ENCODE results near the gene TEX2. TPM values are rescaled to one million over a fixed set of nuclear protein-coding genes. Genes with fewer than 3 reads are reported as not detected.

The TEX2 gene
- total RNA-seq, 1 experiment from 2014 or later: 10.8 TPM

GRCh38 chr17:64247836-64248235 is 15.2 kb downstream of the TEX2 start (continued):
- TF ChIP-seq ZNF219 (CRISPR knock-in tag; IDR thresholded peaks at IDR 0.05; ENCODE audit: borderline replicate concordance): no peak

GRCh38 chr17:64245218-64246145 is 17.6 kb downstream of the TEX2 start:
- DNase-seq (ENCODE audit: low spot score) (no peak), ATAC-seq (no peak)
- no peaks in the 10 kb centered on the region for H3K27me3 Mint-ChIP-seq (ENCODE audit: low read depth)
- no peak overlapping the region for H3K4me3 Mint-ChIP-seq
- TF ChIP-seq PRRX2 (CRISPR knock-in tag; IDR thresholded peaks at IDR 0.05) (no peak), ZNF219 (CRISPR knock-in tag; IDR thresholded peaks at IDR 0.05; ENCODE audit: borderline replicate concordance) (no peak), ELF4 (CRISPR knock-in tag; IDR thresholded peaks at IDR 0.05; ENCODE audit: low read depth) (no peak)
- CTCF ChIA-PET: interaction anchor here (1.7 kb wide), 1 partner anchor 9 kb away, joined by 9 read pairs; no protein-coding TSS in a partner anchor
- H3K27ac Mint-ChIP-seq: no peak overlapping the region
- no peaks in the 10 kb centered on the region for H3K9me3 Mint-ChIP-seq
- H3K36me3 Mint-ChIP-seq: no peaks in the 10 kb centered on the region
- peaks cover 7% of the 10 kb centered on the region for H3K4me1 Mint-ChIP-seq
- POLR2A ChIA-PET: no interaction called here

GRCh38 chr17:64244165-64244564 is 18.9 kb downstream of the TEX2 start:
- H3K27me3 Mint-ChIP-seq (ENCODE audit: low read depth): no peaks in the 10 kb centered on the region
- H3K27ac Mint-ChIP-seq: no peak overlapping the region
- POLR2A ChIA-PET: no interaction called here
- TF ChIP-seq PRDM15 (CRISPR knock-in tag; IDR thresholded peaks at IDR 0.05): no peak
- no peak for TF ChIP-seq PREB (CRISPR knock-in tag; IDR thresholded peaks at IDR 0.05; ENCODE audit: borderline replicate concordance)
- TF ChIP-seq ZNF232 (CRISPR knock-in tag; IDR thresholded peaks at IDR 0.05): no peak
- no peak for TF ChIP-seq MLX (CRISPR knock-in tag; IDR thresholded peaks at IDR 0.05)
- no peak for TF ChIP-seq ATF2 (CRISPR knock-in tag; IDR thresholded peaks at IDR 0.05; ENCODE audit: borderline replicate concordance, low read depth)
- TF ChIP-seq E2F4 (CRISPR knock-in tag; IDR thresholded peaks at IDR 0.05; ENCODE audit: borderline replicate concordance, low read depth): no peak
- TF ChIP-seq STAT6 (CRISPR knock-in tag; conservative IDR thresholded peaks at IDR 0.05; ENCODE audit: low read depth): no peak
- no peak for TF ChIP-seq ZSCAN18 (CRISPR knock-in tag; IDR thresholded peaks at IDR 0.05)
- no peak for TF ChIP-seq KAT7 (CRISPR knock-in tag; IDR thresholded peaks at IDR 0.05; ENCODE audit: borderline replicate concordance)
- TF ChIP-seq SP1 (CRISPR knock-in tag; conservative IDR thresholded peaks at IDR 0.05): no peak
- TF ChIP-seq ZNF425 (CRISPR knock-in tag; conservative IDR thresholded peaks at IDR 0.05): no peak
- no peak overlapping the region for H3K4me3 Mint-ChIP-seq
- DNase-seq (ENCODE audit: low spot score) (no peak), ATAC-seq (no peak)
- H3K36me3 Mint-ChIP-seq: no peaks in the 10 kb centered on the region
- no peaks in the 10 kb centered on the region for H3K9me3 Mint-ChIP-seq
- CTCF ChIA-PET: interaction anchor here (0.7 kb wide), 1 partner anchor 174 kb away, joined by 5 read pairs; no protein-coding TSS in a partner anchor
- H3K4me1 Mint-ChIP-seq: peaks cover 11% of the 10 kb centered on the region

Data from WTC11 (cell line).